ENCODE results near the gene DSCAM.

DNA sequence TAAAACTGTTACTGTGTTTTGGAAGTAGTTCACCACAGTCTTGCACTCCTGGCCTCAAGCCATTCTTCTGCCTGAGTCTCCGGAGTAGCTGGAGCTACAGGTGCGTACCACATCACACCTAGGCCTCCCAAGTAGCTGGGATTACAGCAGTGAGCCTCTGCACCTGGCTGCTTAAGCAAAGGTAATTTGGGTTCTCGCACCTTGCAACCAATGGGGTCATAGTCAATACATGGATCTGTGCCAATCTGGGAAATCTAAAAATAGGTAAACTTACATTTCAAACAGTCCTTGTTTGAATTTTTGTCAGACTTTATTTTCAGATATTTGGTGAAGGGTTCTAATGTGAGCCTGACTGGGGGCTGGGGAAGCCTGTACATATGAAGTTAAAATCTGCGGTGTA is 513.2 kb downstream of the DSCAM start:
- TF ChIP-seq, protein P1, sequence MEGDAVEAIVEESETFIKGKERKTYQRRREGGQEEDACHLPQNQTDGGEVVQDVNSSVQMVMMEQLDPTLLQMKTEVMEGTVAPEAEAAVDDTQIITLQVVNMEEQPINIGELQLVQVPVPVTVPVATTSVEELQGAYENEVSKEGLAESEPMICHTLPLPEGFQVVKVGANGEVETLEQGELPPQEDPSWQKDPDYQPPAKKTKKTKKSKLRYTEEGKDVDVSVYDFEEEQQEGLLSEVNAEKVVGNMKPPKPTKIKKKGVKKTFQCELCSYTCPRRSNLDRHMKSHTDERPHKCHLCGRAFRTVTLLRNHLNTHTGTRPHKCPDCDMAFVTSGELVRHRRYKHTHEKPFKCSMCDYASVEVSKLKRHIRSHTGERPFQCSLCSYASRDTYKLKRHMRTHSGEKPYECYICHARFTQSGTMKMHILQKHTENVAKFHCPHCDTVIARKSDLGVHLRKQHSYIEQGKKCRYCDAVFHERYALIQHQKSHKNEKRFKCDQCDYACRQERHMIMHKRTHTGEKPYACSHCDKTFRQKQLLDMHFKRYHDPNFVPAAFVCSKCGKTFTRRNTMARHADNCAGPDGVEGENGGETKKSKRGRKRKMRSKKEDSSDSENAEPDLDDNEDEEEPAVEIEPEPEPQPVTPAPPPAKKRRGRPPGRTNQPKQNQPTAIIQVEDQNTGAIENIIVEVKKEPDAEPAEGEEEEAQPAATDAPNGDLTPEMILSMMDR (IDR thresholded peaks at IDR 0.05) = no peak
- TF ChIP-seq EZH2 (IDR thresholded peaks at IDR 0.05; ENCODE audit: borderline replicate concordance, insufficient read depth, low read depth, low read length, poor library complexity, severe bottlenecking) = no peak
